ENCODE results near the gene DAG1. TPM values are rescaled to one million over a fixed set of nuclear protein-coding genes. Genes with fewer than 3 reads are reported as not detected.

DAG1 gene
- total RNA-seq (ENCODE audit: low replicate concordance) = 67.5 and 94.5 TPM in 2 replicates

DNA sequence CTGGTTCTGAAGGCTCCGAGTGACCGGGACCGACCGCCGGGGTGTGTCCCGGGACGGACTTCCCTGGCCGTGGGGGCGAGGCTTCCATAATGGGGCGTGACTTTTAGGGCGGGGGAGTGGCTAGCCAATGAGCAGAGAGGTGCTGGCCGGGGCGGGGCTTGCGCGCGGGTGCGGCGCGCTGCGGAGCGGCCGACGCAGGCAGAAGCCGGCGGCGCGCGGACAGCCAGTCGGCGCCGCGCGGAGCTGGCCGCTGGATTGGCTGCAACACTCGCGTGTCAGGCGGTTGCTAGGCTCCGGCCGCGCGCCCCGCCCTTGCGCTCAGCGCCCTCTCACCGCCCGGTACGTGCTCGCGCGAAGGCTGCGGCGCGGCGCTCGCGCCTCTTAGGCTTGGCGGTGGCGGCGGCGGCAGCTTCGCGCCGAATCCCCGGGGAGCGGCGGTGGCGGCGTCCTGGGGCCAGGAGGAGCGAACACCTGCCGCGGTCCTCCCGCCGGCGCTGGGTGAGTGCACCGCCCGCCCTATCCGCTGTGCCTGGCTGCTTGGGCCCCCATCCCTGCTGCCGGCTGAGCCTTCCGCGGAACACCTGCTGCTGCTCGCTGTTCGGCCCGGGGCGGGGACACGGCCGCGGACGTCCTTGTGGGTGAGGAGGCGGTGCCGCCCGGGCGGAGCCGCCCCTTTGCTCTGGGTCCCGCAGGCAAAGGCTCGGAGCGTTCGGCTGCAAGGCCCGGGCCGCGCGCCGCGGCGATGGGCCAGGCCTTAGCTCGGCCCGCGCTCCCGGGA is at the start of gene DAG1:
DAG1 (plus strand) TSS at position 332 of the 778 bp plus-strand sequence. CDS start 40,268 bp downstream, outside the sequence.
- H2AFZ ChIP-seq (replicated peaks) = peak within 1 kb of the TSS; percentile 53
- peak within 1 kb of the TSS; percentile 97 for H3K27ac Mint-ChIP-seq
- peak; percentile 100 for DNase-seq (ENCODE audit: low spot score)

DNA sequence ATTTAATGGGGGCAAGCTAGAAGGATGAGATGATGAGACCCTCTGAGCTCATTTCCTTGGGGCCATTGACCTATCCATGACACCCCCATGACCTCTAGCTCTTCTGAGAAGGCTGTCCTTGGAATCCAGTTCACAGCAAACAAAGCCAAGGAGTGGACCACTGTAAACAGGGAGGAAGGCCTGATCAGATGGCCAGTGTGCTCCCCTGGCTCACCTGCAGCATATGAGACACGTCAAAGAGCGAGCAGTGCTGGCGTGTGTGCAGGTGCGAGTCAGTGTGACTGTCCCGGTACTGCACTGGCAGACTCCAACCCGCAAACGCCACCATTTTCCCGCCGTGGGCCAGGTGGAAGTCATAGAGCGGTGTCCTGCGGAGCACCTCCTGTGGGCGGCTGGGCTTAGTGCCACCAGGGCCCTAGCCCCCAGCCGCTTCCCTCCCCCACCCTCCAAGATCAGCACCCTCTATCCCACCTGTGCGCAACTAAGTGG is 48.1 kb upstream of the DAG1 start:
- Histone ChIP-seq H3K4me1 (peaks cover 10% of the 10 kb centered on the region), H4K20me1 (ENCODE audit: low read depth) (no peaks in the 10 kb centered on the region), H3K27ac (no peak overlapping the region), H3K4me2 (peak overlapping the region; percentile 88), H3K9me3 (ENCODE audit: low read depth) (no peaks in the 10 kb centered on the region), H2AFZ (replicated peaks) (peak overlapping the region; percentile 15), H3K9ac (peak overlapping the region; percentile 76), H3K79me2 (ENCODE audit: low read depth) (peaks cover 9% of the 10 kb centered on the region), H3K4me3 (peak overlapping the region; percentile 78), H3K36me3 (no peaks in the 10 kb centered on the region), H3K27me3 (no peaks in the 10 kb centered on the region), H3F3A (ENCODE audit: low read depth) (peaks cover 8% of the 10 kb centered on the region)
- TF ChIP-seq, protein P1, sequence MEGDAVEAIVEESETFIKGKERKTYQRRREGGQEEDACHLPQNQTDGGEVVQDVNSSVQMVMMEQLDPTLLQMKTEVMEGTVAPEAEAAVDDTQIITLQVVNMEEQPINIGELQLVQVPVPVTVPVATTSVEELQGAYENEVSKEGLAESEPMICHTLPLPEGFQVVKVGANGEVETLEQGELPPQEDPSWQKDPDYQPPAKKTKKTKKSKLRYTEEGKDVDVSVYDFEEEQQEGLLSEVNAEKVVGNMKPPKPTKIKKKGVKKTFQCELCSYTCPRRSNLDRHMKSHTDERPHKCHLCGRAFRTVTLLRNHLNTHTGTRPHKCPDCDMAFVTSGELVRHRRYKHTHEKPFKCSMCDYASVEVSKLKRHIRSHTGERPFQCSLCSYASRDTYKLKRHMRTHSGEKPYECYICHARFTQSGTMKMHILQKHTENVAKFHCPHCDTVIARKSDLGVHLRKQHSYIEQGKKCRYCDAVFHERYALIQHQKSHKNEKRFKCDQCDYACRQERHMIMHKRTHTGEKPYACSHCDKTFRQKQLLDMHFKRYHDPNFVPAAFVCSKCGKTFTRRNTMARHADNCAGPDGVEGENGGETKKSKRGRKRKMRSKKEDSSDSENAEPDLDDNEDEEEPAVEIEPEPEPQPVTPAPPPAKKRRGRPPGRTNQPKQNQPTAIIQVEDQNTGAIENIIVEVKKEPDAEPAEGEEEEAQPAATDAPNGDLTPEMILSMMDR (IDR thresholded peaks at IDR 0.05) = no peak
- TF ChIP-seq EZH2 (IDR thresholded peaks at IDR 0.05) = no peak
- no peak for TF ChIP-seq EZH2phosphoT487 (IDR thresholded peaks at IDR 0.05)
- Mint-ChIP-seq H3K9me3 (no peaks in the 10 kb centered on the region), H3K4me3 (peak overlapping the region; percentile 88), H3K36me3 (peaks cover 16% of the 10 kb centered on the region), H3K27ac (no peak overlapping the region), H3K27me3 (ENCODE audit: insufficient read depth, low read depth) (peaks cover 6% of the 10 kb centered on the region), H3K4me1 (peaks cover 18% of the 10 kb centered on the region)
- DNase-seq (ENCODE audit: low spot score) = no peak

More for the DNA sequence above, at the start of gene DAG1:
- Histone ChIP-seq H3K4me1 (peaks cover 34% of the 10 kb centered on the region), H3K4me3 (peak within 1 kb of the TSS; percentile 82), H3K27ac (peak within 1 kb of the TSS; percentile 93), H3K79me2 (ENCODE audit: low read depth) (peaks cover 46% of the 10 kb centered on the region), H3K9me3 (ENCODE audit: low read depth) (no peaks in the 10 kb centered on the region), H3K36me3 (no peaks in the 10 kb centered on the region), H3K9ac (peak within 1 kb of the TSS; percentile 65), H3K4me2 (peak within 1 kb of the TSS; percentile 89), H3F3A (ENCODE audit: low read depth) (peaks cover 46% of the 10 kb centered on the region), H3K27me3 (no peaks in the 10 kb centered on the region), H4K20me1 (ENCODE audit: low read depth) (peaks cover 19% of the 10 kb centered on the region)
- TF ChIP-seq, protein P1 (IDR thresholded peaks at IDR 0.05) = no peak
- TF ChIP-seq EZH2phosphoT487 (IDR thresholded peaks at IDR 0.05) = no peak
- TF ChIP-seq EZH2 (IDR thresholded peaks at IDR 0.05) = no peak
- Mint-ChIP-seq H3K36me3 (peaks cover 11% of the 10 kb centered on the region), H3K4me3 (peak within 1 kb of the TSS; percentile 94), H3K27me3 (ENCODE audit: insufficient read depth, low read depth) (peaks cover 10% of the 10 kb centered on the region), H3K4me1 (peaks cover 27% of the 10 kb centered on the region), H3K9me3 (peaks cover 8% of the 10 kb centered on the region)

DNA sequence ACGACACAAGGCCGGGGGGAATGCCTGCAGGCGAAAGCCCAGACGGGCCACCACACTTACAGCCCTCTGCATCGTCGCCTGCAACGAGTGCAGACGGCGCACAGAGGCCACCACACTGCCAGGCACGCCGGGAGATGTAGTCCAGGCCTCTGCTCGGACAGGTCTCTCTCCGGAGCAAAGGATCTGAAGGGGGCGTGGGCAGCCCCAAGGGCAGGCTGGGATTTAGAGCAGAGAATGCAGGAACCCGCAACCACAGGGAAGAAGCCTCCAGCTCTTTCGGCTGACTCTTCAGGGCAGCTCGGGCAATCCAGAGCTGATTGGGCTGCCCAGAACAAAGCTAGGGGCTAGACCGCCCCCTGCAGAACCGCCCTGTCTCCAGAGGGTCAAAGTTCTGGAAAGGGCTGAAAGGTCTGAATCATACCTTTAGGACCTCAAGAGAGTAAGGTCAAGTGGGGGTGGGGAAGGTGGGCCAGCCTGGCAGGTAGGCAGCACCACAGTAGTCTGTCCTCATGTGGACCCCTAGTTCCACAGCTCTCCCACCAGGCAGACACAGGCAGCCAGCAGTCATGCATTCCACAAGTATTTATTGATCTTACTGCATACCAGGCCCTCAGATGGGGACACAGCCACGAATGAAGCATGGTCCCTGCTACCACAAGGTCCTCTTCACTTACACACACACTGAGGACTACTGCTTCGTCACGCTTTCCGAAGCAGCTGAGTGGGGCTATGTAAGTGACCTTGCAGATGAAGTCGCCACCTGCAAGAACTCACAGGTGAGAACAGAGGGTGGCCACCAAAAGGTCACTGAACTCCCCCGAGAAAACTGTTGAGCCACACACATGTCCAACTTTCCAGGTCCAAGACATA is 47.5 kb upstream of the DAG1 start, which contains the start of gene AMT:
AMT (minus strand) TSS at position 95 of the 870 bp plus-strand sequence; CDS start at position 72, 23 bp downstream.
- Histone ChIP-seq H3K79me2 (ENCODE audit: low read depth) (peaks cover 9% of the 10 kb centered on the region), H3K36me3 (no peaks in the 10 kb centered on the region), H2AFZ (replicated peaks) (peak within 1 kb of the TSS; percentile 15), H3K9me3 (ENCODE audit: low read depth) (no peaks in the 10 kb centered on the region), H3K27me3 (no peaks in the 10 kb centered on the region), H3K4me2 (peak within 1 kb of the TSS; percentile 88), H4K20me1 (ENCODE audit: low read depth) (no peaks in the 10 kb centered on the region), H3F3A (ENCODE audit: low read depth) (peaks cover 8% of the 10 kb centered on the region), H3K9ac (peak within 1 kb of the TSS; percentile 76), H3K4me1 (peaks cover 10% of the 10 kb centered on the region), H3K4me3 (peak within 1 kb of the TSS; percentile 78), H3K27ac (no peak within 1 kb of the TSS)
- TF ChIP-seq EZH2phosphoT487 (IDR thresholded peaks at IDR 0.05) (no peak), EZH2 (IDR thresholded peaks at IDR 0.05) (no peak)
- TF ChIP-seq, protein P1 (IDR thresholded peaks at IDR 0.05) = no peak
- Mint-ChIP-seq H3K36me3 (peaks cover 16% of the 10 kb centered on the region), H3K4me3 (peak within 1 kb of the TSS; percentile 88), H3K27me3 (ENCODE audit: insufficient read depth, low read depth) (peaks cover 6% of the 10 kb centered on the region), H3K4me1 (peaks cover 18% of the 10 kb centered on the region), H3K27ac (no peak within 1 kb of the TSS), H3K9me3 (no peaks in the 10 kb centered on the region)
- DNase-seq (ENCODE audit: low spot score) = peak; percentile 94
